GM18909 (cell line): ENCODE data around the gene DAB2IP.

Source experiments
- ATAC-seq: cut with Tn5 transposase; IDR thresholded peaks from one replicate; pipeline ENCODE4 v1.9.1; 2021; ENCODE audit warnings: mild to moderate bottlenecking; ENCODE audit not compliant: unreplicated experiment, poor library complexity

Gene DAB2IP

DNA sequence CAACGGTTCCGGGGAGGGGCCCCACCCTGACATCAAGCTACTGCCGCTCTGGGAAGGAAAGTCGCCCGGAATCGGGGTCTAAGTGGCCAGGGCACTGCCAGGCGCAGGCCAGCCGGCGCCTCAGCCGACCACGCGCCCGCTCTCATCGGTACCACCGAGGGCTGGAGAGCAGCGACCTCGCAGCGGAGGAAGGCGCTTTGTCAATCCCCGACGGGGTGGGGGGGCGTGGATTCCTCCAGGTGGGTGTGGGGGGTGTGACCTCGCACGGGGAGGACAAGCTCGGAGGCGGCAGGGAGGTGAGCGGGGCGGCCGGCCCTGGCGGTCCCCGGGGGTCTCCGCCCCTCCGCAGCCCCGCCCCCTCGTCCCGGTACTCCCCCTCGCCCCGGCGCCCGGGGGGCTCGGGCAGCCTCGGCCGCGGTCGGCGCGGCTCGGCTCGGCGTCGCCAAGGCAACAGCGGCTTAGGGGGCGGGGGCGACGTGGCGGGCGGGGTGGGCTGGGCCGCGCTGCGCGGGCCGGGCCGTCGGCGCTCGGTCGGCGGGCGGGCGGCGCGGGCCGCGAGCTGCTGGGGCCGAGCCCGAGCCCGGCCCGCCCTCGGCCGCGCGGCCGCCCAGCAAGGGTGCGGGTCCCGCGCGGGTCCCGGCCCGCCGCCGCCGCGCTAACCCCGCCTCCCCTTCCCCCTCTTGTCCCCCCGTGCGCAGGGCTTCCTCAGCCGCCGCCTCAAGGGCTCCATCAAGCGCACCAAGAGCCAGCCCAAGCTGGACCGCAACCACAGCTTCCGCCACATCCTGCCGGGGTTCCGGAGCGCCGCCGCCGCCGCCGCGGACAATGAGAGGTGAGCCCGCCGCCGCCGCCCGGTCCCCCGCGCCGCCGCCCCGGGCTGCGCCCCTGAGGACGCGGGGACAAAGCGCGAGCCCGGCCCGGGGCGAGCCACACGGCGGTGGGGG, 47.5 kb downstream of the DAB2IP start:
- ATAC-seq = peak; percentile 72

DNA sequence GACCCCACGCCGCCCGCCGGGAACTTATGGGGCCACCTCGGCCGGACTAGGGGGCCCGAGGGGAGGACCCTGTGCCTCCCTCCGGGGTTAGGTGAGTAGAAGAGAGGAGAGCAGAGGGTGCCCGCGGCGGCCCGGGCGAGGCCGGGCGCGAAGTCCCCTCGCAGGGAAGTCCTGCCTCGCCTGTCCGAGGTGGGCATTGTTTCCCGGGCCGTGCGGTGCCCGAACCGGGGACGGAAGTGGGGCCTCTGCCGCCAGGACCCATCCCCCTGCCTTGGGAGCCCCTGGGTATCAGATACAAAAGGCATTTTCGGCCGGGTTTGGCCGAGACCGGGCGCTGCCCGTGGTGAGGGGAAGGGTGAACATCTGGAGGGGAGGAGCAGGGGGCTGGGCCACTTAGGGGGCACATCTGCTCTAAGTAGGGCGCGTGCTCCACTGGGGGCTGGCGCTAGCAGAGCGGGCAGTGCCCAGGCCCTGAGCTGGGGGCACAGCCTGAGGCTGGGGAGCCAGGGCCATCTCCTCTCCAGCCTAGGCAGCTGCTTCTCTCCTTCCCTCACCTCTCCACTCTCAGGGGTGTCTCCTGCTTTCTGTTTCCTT, 48.2 kb downstream of the DAB2IP start:
- ATAC-seq = peak; percentile 33

DNA sequence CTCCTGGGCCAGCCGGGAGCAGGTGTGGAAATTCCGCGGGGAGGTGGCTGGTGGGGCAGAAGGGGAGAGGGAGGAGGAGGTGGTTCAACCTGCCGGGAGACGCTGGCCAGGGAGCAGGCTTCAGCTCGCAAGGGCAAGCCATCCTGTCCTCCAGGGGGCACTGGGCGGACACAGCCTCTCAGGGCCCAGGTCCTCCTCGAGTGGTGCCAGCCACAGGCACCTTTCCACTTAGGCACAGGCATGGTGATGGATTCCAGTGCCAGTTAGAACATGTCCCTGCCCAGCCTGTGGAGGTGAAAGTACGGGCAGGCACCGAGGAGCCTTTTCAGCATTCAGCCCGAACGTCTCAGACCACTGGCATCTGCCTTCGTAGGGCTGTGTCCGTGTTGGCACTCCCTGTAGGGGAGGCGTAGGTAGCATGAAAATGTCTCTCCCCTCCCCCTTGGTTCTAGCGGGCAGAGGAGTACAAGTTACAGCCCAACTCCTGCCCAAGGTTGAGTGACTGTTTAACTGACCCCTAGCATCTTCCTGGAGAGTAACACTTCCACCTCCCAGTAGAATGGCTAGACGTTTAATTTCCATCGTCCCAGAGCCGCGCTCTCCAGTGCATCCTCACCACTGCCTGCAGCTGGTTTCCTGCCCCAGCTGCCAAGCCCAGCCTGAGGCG, 48.9 kb downstream of the DAB2IP start:
- no peak for ATAC-seq

DNA sequence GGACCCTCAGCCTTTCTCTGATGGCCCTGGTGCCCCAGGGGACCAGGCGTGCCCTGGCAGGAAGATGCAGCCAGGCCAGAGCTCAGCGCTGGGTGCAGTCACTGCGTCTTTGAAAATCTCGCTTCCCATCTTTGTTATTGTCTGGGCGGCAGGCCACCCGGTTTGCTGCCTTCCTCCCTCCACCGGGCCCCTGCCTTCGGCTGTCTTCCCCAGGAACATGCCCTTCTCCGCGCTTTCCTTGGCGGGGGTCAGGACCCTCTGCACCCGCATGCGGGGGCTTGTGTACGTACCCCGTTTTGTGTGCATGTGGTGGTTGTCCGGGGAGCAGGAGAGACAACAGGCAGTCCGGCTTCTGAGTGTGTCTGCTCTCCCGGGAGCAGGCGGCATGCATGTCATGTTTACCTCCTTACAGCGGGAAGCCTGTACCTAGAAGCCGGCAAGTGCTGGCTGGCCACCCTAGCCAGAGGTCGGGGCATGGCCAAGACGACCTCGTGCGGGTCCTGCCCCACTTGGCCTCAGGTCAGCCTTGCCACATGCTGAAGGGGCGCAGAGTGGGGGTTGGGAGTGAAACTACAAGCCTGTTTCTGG, 49.5 kb downstream of the DAB2IP start:
- ATAC-seq = no peak

DNA sequence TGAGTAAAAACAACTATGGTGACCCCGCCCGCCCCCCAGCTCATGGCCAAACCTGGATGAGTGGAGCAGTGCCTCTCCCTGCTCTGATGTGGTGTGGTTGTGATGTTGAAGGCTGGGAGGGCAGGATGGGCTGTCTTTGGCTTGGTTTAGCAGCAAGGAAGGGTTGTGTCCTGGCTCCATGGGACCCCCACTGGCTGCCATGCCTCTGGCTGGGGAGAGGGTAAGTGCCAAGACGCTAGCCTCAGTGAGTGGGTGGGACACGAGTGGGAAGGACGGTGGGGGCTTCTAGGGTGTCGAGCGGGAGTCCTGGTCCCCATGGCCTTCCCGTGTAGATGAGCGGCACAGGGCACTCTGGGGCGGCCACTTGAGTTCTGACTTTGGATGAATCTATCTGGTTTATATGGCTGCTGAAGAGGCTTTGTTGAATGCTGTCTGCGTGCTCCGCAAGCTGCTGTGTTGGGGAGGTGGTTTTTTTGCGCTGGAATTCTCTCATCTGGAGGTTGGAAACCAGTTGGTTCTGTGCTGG, 50.4 kb downstream of the DAB2IP start:
- ATAC-seq = no peak

DNA sequence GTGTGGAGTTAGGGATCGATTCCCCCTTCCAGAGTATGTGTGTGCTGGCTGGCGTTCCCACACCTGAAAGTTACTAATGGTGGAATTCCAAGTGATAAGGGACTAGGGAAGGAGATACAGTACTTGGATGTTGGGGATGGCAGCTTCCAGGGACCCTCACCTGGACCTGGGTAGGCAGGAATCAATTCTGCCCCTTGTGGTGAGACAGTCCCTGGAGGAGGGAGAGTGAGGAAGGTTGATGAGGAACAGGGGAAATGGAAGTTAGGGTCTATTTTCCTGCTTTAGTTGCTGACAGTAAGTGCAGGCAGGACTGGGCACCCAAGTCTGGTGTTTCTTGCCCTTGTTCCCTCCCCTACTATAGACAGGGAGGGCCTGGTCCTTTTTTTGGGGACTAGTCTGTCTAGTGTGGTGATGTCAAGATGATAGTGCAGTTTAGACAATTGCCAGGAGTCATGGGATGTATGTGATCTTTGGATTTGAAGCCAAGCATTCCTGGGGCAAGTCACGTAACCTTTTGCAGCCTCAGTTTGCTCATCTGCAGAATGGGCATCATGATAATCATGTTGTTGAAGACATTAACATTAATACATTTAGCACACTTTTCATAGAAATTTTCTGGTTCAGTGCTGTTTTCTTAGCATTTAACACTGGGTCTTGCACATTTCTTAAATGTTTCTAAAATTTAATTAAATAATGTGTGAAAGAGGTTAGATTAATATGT, 51.7 kb downstream of the DAB2IP start:
- no peak for ATAC-seq

DNA sequence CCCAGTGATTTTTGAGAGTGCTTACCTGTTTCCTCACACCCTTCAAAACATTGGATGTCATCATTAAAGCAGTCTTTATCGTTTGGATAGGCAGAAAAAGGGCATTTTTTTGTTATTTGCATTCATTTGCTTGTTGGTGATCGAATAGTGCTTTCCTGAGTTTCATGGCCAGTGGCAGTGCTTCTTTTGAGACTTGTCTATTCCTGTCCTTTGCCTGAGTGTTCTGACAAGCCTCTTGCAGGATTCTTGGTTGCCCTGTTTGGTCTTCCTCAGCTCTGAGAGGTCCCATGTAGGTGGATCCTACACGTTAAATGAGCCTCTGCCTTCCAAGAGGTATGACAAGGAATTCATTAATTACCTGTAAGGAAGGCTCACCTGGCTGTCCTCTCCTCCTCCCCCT, 52.8 kb downstream of the DAB2IP start:
- ATAC-seq = no peak

DNA sequence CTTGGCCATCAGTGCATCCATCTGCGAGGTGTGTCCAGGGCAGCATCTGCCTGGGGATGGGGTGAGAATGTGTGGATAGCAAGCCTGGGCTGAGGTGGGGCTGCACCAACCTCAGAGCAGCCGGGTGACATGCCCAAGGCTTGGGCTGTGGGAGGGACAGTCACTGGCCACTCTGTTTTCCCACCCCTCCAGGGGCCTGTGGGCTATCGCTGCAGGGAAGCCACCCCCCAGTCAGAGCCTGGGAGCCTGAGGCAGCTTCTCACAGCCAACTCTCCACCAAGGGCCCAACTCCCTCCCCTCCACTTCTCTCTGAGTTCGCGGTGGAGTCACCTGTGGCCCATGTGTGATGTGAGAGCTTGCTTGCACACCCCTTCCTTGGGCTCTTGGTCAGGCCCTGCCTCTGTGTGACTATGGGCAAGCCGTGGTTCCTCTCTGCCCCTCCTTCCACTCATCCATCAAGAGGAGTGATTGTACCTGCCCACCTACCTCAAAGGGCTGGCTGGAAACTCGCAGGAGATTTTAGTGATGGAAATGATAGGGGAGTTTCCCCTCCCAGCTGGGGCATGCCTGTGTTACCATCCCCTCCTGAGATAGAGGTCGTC, 54.8 kb downstream of the DAB2IP start:
- no peak for ATAC-seq

DNA sequence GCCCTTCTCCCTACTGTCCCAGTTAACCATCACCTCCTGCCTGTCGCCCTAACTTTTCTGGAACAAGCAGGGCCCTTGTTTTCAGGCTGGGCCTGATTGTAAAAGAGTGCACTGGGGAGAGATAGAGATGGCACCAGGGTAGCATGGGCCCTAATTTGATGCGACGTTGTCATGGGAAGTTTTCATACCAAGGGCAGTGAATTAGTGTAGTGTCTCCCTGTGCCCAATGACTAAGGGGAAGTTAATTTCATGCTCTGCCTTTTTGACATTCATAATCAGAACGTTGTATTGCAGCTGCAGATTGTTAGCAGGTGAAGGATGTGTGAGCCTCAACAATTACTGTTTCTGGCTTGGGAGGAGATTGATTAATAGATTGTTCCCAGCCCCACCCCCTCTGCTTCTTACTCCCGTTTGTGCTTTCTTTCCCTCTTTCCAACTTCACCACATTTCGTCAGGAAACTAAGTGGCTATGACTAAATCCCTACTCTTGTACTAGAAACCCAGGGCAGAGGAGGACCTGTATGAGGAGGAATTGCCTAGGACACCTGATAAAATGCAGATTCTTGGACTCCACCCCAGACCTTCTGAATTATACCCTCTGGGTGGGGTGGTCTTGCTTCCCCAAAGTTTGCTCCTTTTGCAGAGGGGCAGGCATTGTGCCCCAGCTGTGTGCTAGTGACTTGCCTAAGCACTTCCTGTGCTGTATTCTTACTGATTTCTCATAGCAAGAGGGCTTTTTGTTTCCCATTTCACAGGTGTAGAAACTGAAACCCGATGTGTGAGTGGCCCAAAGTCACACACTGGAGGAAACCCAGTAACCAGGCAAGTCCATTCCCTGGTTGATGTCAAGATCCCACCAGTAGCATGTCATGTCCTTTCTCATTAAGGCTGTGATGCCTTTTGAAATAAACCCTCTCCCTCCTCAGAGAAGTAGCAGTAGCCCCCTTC, 56.3 kb downstream of the DAB2IP start:
- ATAC-seq = peak; percentile 87

DNA sequence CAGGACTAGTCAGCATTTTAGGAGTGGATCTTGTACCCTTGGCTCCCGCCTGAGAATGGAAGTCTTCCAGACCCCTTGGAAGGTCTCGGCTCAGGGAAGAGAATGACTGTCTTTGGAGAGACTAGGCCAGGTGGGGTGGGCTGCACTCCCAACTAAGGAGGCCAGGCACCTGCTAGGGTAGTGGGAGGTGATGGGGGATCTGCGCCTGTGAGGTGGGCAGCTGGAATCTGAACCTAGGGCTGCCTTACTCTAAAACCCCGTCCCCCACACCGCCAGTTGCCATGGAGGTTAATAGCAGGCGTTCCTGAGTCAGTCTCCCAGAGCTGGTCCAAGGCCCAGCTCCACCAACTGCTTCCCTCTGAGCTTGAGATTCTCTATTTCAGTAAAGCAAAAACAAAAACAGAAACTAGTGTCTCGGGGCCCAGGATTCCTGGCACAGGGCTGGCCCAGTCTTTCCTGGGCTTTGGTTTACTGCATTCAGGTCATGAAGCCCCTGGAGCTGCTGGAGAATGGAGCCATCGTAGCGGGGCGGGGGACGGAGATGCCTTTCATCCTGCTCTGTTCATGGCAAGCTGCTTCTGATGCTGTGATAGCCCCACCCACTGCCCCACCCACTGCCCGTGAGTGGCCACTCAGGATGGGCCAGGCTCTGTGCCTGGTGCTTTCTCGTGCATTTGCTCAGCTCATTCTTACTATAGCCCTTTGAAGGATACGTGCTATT, 57.5 kb downstream of the DAB2IP start:
- no peak for ATAC-seq

DNA sequence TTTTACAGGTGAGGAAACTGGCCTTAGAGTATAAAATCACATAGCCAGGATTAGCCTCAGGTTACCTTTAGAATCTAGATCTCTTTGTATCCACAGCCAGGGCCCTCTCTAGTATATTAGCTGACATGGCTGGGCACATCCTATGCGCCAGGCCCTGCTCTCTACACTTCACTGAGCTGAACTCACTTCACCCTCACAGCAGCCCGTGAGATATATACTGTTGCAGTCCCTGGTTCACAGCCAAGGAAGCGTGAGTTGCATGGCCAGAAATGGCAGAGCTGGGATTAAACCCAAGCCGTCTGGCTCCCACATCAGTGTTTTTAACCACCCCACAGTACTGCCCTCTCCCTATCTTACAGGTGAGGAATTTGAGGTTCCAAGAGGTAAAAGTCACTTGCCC, 58.4 kb downstream of the DAB2IP start:
- ATAC-seq = no peak

DNA sequence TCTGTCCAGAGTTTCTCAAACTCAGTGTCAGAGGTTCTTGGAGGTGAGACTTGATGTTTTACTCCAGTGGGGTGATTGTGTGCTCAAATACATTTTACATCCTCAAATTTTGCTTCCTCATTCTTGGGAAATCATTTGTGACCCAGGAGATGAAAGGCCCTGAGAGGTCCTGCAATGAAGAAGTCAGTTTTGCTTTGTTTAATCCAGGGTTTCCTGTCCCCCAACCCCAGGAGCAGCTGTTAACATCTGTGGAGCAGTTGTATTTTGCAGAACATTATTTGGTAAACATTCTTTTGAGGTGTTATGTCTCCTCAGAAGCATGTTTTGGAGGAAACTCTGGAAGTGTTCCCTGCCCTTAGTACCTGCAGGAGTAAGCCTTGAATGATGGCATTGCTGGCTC, 59.8 kb downstream of the DAB2IP start:
- no peak for ATAC-seq

DNA sequence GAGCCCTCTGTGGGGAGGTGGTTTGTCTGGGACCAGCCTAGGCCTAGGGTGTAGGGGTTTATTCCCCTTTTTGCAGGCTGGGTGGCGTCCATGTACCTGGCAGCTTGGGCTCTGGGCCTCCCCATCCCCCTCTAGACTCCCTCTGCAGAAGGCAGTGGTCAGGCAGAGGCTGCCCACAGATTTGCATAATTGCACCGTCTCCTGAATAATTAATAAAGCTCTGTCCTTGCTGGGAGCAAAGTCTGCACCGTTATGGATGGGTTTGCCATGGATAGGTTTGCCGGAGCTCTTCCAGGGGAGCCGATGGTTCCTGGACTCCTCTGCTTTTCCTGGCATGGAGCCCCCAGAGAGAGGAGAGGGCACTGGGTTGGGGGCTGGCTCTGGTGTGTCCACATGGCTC, 60.4 kb downstream of the DAB2IP start:
- no peak for ATAC-seq

DNA sequence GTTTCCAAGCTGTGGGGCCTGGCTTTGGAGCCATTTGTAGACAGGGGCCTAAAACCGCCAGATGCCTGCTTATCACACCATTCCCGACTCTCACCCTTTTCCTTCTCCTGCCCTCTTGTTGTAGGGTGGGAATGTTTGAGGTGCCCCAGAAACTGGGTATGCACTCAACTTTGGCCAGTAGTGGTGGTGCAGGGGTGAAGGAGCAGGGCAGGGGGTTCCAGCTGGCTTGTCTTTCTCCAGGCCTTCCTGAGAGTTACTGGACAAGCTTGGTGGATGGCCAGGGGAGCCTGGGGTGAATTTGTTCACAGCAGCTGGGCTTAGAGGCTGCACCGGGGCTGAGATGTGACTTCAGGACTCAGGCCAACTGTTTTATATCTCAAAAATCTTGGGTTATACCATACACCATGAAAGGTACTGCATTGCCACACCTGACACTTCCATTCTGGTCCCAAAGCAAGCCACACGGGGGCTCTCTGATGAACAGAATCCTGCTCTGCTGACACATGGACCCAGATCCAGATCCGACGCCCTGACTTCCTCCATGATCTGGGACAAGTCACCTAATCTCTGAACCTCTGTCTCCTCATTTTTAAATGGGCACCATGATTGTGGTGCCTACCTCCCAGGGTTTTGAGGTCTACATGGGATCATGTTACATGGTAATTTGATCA, 62.1 kb downstream of the DAB2IP start:
- ATAC-seq = no peak

DNA sequence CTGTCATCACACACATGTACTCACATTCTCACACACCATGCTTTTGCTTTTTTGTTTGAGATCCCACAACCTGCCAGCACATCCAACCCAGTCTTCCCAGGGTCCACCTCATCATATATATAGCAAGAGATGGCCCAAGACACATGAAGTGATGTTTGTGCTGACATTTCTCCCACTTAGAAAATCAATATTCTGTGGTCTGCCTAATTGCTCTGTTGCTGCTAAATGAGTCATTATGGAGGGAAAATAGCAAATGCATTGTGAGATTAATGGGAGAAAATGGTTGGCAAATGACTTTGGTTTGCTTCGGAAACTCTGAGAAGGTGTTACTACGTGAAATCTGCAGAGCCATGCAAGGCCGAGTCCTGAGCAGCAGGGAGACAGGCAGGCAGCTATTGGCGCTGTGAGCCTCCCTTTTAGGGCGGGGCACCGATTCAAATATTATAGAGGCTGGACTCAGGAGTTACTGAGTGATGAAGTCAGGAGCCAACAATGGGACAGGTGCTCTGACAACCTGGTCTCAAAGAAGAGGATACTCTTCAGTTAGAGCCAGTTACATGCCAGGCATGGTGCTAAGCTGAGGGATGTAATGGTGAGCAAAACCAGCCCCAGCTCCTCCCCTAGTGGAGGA, 62.8 kb downstream of the DAB2IP start:
- ATAC-seq = no peak

DNA sequence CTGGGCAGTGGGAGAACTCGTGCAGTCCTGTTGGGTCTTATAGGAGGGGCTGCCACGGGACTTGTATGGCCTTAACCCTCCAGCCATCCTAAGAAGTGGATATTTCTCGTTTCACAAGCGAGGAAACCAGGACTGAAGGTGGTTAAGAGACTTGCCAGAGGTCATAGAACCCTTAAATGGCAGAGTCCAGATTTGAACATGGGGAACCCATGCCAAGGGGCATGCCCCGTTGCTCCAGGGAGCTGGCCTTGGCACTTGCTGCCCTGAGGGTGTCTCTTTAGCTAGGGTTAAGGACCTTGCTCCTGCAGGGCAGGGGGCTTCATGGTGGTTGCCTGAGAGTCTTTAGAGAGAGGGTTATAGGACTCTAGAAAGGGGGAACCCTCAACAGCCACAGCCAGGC, 63.4 kb downstream of the DAB2IP start:
- ATAC-seq = no peak
